ENCODE measurements around the gene PTPRM. TPM values are rescaled to one million over a fixed set of nuclear protein-coding genes. Genes with fewer than 3 reads are reported as not detected.

Gene PTPRM
- polyA plus RNA-seq, 3 donors, result 0.04 to 2.1 (median 0.66) TPM

DNA sequence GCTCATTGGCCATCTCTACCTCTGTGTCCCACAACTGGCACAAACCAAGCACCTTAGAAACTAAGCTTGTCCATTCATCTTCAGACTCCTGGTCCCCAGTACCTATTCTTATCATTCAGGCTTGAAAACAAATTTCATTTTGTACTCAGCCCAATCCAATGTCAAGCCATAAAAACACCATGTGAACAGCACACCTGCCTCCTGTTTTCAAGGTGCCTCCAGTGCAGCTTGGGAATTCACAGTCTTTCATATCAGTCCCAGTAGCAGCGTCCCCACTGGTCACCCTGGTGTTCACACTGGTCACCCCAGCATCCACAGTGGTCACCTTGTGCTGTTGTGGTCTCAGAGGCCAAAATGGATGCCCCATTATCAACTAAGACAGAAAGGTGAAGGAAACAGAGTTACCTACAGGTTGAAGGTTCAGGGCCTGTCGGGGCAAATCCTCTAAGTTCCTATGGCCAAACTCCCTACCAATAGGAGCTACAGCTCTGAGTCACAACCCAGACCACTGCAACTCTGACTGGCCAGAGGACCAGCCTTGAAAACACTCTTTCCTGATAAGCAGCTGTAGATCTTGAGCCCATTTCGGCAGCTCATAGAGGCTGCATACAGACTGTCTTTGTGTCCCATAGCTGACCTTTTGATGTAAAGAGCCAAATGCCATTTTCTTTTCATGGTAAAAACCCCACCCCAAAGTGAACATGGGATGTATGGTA lies 782.6 kb downstream of the PTPRM start:
- Histone ChIP-seq H3K27me3 (ENCODE audit: control insufficient read depth in 2 of 2, insufficient read depth in 2 of 2, low read length in 2 of 2) (no peaks in the 10 kb centered on the region), H3K79me2 (ENCODE audit: insufficient read depth, low read length) (no peaks in the 10 kb centered on the region), H4K20me1 (ENCODE audit: insufficient read depth, low read length) (no peaks in the 10 kb centered on the region), H3K4me2 (replicated peaks; ENCODE audit: extremely low read depth, low read length, poor library complexity, severe bottlenecking) (no peak overlapping the region), H3K9me3 (replicated peaks in 1 of 2; ENCODE audit: control insufficient read depth in 1 of 2, insufficient read depth in 1 of 2, low read length in 2 of 2) (peaks cover 0 to 4% of the 10 kb centered on the region in 2 donors), H3K9ac (ENCODE audit: insufficient read depth, low read length, poor library complexity, severe bottlenecking) (no peak overlapping the region), H3K27ac (ENCODE audit: low read depth in 1 of 2, low read length in 2 of 2) (no peak overlapping the region), H3K36me3 (replicated peaks in 1 of 2; ENCODE audit: control insufficient read depth in 1 of 2, insufficient read depth in 2 of 2, low read length in 2 of 2) (no peaks in the 10 kb centered on the region), H3K4me3 (replicated peaks in 1 of 3; ENCODE audit: low read depth in 2 of 3, low read length in 3 of 3) (no peak overlapping the region), H2AFZ (ENCODE audit: insufficient read depth, low read depth, low read length, poor library complexity, severe bottlenecking) (no peak overlapping the region), H3K4me1 (ENCODE audit: control insufficient read depth in 1 of 2, insufficient read depth in 2 of 2, low read length in 2 of 2) (no peaks in the 10 kb centered on the region)
- H3K4me1 Mint-ChIP-seq, result no peaks in the 10 kb centered on the region
- no peak for DNase-seq
- peaks cover 5 to 17% (median 10%) of the 10 kb centered on the region in 7 donors for H3K9me3 Mint-ChIP-seq
- H3K27me3 Mint-ChIP-seq (ENCODE audit: low read depth in 3 of 3), result peaks cover 2% of the 10 kb centered on the region in 3 donors
- H3K27ac Mint-ChIP-seq, result no peak overlapping the region
- H3K36me3 Mint-ChIP-seq, result no peaks in the 10 kb centered on the region
- no peak overlapping the region for H3K4me3 Mint-ChIP-seq
- intact Hi-C loops (cut with micrococcal nuclease), result no loop called here
- 93% methylated on average over 3 of the region's 3 CpGs for WGBS (ENCODE audit: insufficient coverage)
- TF ChIP-seq CTCF (IDR thresholded peaks at IDR 0.05), result no peak

GRCh38 chr18:8350628-8351027 lies 783.5 kb downstream of the PTPRM start:
- Histone ChIP-seq H3K9me3 (replicated peaks in 1 of 2; ENCODE audit: control insufficient read depth in 1 of 2, insufficient read depth in 1 of 2, low read length in 2 of 2) (peaks cover 0 to 4% of the 10 kb centered on the region in 2 donors), H2AFZ (ENCODE audit: insufficient read depth, low read depth, low read length, poor library complexity, severe bottlenecking) (no peak overlapping the region), H3K4me1 (ENCODE audit: control insufficient read depth in 1 of 2, insufficient read depth in 2 of 2, low read length in 2 of 2) (no peaks in the 10 kb centered on the region), H3K27ac (ENCODE audit: low read depth in 1 of 2, low read length in 2 of 2) (no peak overlapping the region), H3K4me3 (replicated peaks in 1 of 3; ENCODE audit: low read depth in 2 of 3, low read length in 3 of 3) (no peak overlapping the region), H3K9ac (ENCODE audit: insufficient read depth, low read length, poor library complexity, severe bottlenecking) (no peak overlapping the region), H4K20me1 (ENCODE audit: insufficient read depth, low read length) (no peaks in the 10 kb centered on the region), H3K27me3 (ENCODE audit: control insufficient read depth in 2 of 2, insufficient read depth in 2 of 2, low read length in 2 of 2) (no peaks in the 10 kb centered on the region), H3K36me3 (replicated peaks in 1 of 2; ENCODE audit: control insufficient read depth in 1 of 2, insufficient read depth in 2 of 2, low read length in 2 of 2) (no peaks in the 10 kb centered on the region), H3K79me2 (ENCODE audit: insufficient read depth, low read length) (no peaks in the 10 kb centered on the region), H3K4me2 (replicated peaks; ENCODE audit: extremely low read depth, low read length, poor library complexity, severe bottlenecking) (no peak overlapping the region)
- H3K36me3 Mint-ChIP-seq, result no peaks in the 10 kb centered on the region
- H3K27ac Mint-ChIP-seq, result no peak overlapping the region
- TF ChIP-seq CTCF (IDR thresholded peaks at IDR 0.05), result no peak
- peaks cover 5 to 17% (median 10%) of the 10 kb centered on the region in 7 donors for H3K9me3 Mint-ChIP-seq
- no peaks in the 10 kb centered on the region for H3K4me1 Mint-ChIP-seq
- H3K27me3 Mint-ChIP-seq (ENCODE audit: low read depth in 3 of 3), result peaks cover 0 to 2% (median 2%) of the 10 kb centered on the region in 3 donors
- WGBS (ENCODE audit: insufficient coverage), result 87% methylated on average over 3 of the region's 5 CpGs
- intact Hi-C loops (cut with micrococcal nuclease), result no loop called here
- DNase-seq, result no peak
- H3K4me3 Mint-ChIP-seq, result no peak overlapping the region
